T-cell (primary cell): ENCODE results near the gene ZNF764. TPM values are rescaled to one million over a fixed set of nuclear protein-coding genes. Genes with fewer than 3 reads are reported as not detected.
"Not testable (repeated sequence)": the region's sequence is repeated elsewhere in the genome, so short reads cannot be mapped to it uniquely, and the experiment has no call there.

Experiments
- ATAC-seq, 4 experiments: fragments of 200-7000 bp in 3 of 4; fragments of 150-1000 bp in 1 of 4; cut with Tn5 transposase; replicated peaks in 1 of 4; 1 replicate in 3 of 4; 2 replicates in 1 of 4; pipeline ENCODE4 v1.10.0; 2021; ENCODE audit warnings: moderate library complexity in 3 of 4, mild to moderate bottlenecking in 2 of 4, moderate number of reproducible peaks in 1 of 4
- CTCF ChIA-PET, 2 donors: fragments of 300-600 bp; sonication (Branson Sonifier 250); formaldehyde crosslinking; loops; one replicate each; lab custom pipeline; 2022; ENCODE audit warnings: antibody characterized with exemption in 2 of 2; lab: Charles Lee
- POLR2A ChIA-PET, 2 donors: fragments of 300-600 bp; sonication (Branson Sonifier 250); formaldehyde crosslinking; loops; one replicate each; lab custom pipeline; 2022; ENCODE audit warnings: antibody characterized with exemption in 2 of 2; lab: Charles Lee
- DNase-seq, 35 experiments: peaks; one replicate each; pipeline versions ENCODE4 v3.0.0 to v3.0.0-alpha.2; 2013 to 2023
- H3K27ac ChIP-seq: one replicate; pipeline ENCODE4 v1.5.1; 2013; ENCODE audit warnings: low read length
- H3K27me3 ChIP-seq, 2 experiments: replicated peaks in 1 of 2; 1 replicate in 1 of 2; 2 replicates in 1 of 2; pipeline versions ENCODE4 v1.6.1 to v1.7.0; 2013; ENCODE audit warnings: low read length in 1 of 2, mixed read lengths in 1 of 2; ENCODE audit not compliant: control insufficient read depth in 2 of 2, insufficient read depth in 2 of 2; ENCODE audit errors: extremely low read depth in 1 of 2
- H3K36me3 ChIP-seq, 2 donors: 1 replicate in 1 of 2; 2 replicates in 1 of 2; pipeline versions ENCODE4 v1.6.1 to v1.7.0; 2013; ENCODE audit warnings: low read length in 1 of 2; ENCODE audit not compliant: control insufficient read depth in 2 of 2, insufficient read depth in 1 of 2; ENCODE audit errors: extremely low read depth in 1 of 2
- H3K4me1 ChIP-seq, 2 experiments: 1 replicate in 1 of 2; 2 replicates in 1 of 2; pipeline versions ENCODE4 v1.6.1 to v1.7.0; 2013; ENCODE audit warnings: low read length in 2 of 2, mixed read lengths in 1 of 2; ENCODE audit not compliant: insufficient read depth in 2 of 2, control insufficient read depth in 1 of 2; ENCODE audit errors: extremely low read depth in 1 of 2
- H3K4me3 ChIP-seq, 2 donors: 1 replicate in 1 of 2; 2 replicates in 1 of 2; pipeline versions ENCODE4 v1.5.1 to v1.7.0; 2013; ENCODE audit warnings: mild to moderate bottlenecking in 2 of 2, low read length in 1 of 2, moderate library complexity in 1 of 2; ENCODE audit not compliant: control insufficient read depth in 1 of 2; ENCODE audit errors: extremely low read depth in 1 of 2
- H3K9me3 ChIP-seq: 2 replicates; pipeline ENCODE4 v1.7.0; 2013
- H3K27ac Mint-ChIP-seq, 2 donors: one replicate each; pipeline ENCODE4 v1.8.0; 2020 to 2021; ENCODE audit warnings: mild to moderate bottlenecking in 2 of 2, mixed read lengths in 2 of 2
- H3K27me3 Mint-ChIP-seq, 2 donors: one replicate each; pipeline ENCODE4 v1.8.0; 2021 to 2022; ENCODE audit warnings: mixed read lengths in 2 of 2
- H3K36me3 Mint-ChIP-seq: one replicate; pipeline ENCODE4 v1.8.0; 2021; ENCODE audit warnings: mixed read lengths
- H3K4me1 Mint-ChIP-seq, 3 donors: one replicate each; pipeline ENCODE4 v1.8.0; 2020 to 2022; ENCODE audit warnings: mixed read lengths in 3 of 3, mild to moderate bottlenecking in 1 of 3
- H3K4me3 Mint-ChIP-seq, 3 donors: one replicate each; pipeline ENCODE4 v1.8.0; 2020 to 2022; ENCODE audit warnings: mild to moderate bottlenecking in 3 of 3, mixed read lengths in 3 of 3, moderate library complexity in 3 of 3
- H3K9me3 Mint-ChIP-seq, 3 donors: one replicate each; pipeline ENCODE4 v1.8.0; 2020 to 2022; ENCODE audit warnings: mixed read lengths in 3 of 3
- WGBS: methylation state at CpG from one replicate; pipeline ENCODE4 v1.1.5; 2013; ENCODE audit warnings: missing lambda C conversion rate; ENCODE audit not compliant: insufficient coverage; 5-methylcytosine and 5-hydroxymethylcytosine counted together
- total RNA-seq, 35 experiments: library from RNA in 6 of 35; stranded (reverse) in 6 of 35; fragments of 120-200 nt in 1 of 35; gene quantifications; one replicate each; pipeline versions ENCODE4 v1.2.1 to v1.2.4 and lab custom pipeline; 2013 to 2026

ZNF764 gene
- total RNA-seq, 5 donors from 2014 or later (not counting 1 experiment from before 2014, with no cell fraction given): 14.9 to 33.9 (median 27.3) TPM

DNA sequence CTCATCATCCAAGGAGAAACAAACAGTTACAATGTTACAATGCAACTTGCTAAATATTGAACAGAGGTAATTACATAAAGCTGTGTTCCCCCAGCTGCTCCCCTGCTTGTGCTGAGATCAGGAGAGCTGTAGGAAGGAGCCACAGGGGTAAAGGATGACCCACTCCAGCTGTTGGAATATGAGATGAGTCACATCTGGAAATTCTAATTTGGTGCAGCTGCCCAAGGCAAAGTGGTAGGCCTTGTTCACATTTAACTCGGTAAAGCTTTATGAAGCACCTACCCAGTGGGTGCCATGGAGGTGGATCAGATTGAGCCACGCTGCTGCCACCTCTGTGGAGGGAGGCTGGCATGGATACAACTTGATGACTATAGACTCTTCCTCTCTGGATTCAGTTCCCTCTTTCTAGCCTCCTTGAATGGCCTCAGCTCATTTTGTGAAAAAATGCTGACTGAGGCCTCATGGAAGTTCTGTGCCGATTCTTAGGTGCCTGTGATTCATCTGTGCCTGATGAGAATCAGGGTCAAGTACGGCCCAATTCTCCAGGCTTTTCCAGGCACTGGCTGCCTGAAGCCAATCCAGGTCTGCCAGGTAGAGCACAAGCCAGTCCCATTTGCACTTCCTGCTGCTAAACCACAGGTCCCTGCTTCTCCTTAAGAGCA, 44.6 kb upstream of the ZNF764 start:
- H3K27ac ChIP-seq: no peak overlapping the region
- 83% methylated on average over 2 of the region's 4 CpGs for WGBS
- Mint-ChIP-seq H3K36me3 (peaks cover 24% of the 10 kb centered on the region), H3K27ac (no peak overlapping the region), H3K4me3 (no peak overlapping the region), H3K9me3 (no peaks in the 10 kb centered on the region), H3K27me3 (no peaks in the 10 kb centered on the region), H3K4me1 (peaks cover 3 to 12% (median 12%) of the 10 kb centered on the region in 3 donors)
- ATAC-seq (no peak), DNase-seq (no peak)
- ChIA-PET CTCF (interaction anchor here in 1 of 2 donors (0.6 to 1.4 kb wide), 2 partner anchors 9 to 74 kb away, joined by 3 to 5 read pairs; no protein-coding TSS in a partner anchor), POLR2A (interaction anchor here (0.5 to 1.2 kb wide), 5 partner anchors 114 to 496 kb away, joined by 3 to 5 read pairs (median 3); no protein-coding TSS in a partner anchor)
- H3K27me3 ChIP-seq: no peaks in the 10 kb centered on the region
- no peaks in the 10 kb centered on the region for H3K9me3 ChIP-seq
- no peak overlapping the region for H3K4me3 ChIP-seq
- H3K36me3 ChIP-seq: peaks cover 6 to 42% of the 10 kb centered on the region in 2 donors
- H3K4me1 ChIP-seq: peaks cover 0 to 3% of the 10 kb centered on the region in 2 experiments

DNA sequence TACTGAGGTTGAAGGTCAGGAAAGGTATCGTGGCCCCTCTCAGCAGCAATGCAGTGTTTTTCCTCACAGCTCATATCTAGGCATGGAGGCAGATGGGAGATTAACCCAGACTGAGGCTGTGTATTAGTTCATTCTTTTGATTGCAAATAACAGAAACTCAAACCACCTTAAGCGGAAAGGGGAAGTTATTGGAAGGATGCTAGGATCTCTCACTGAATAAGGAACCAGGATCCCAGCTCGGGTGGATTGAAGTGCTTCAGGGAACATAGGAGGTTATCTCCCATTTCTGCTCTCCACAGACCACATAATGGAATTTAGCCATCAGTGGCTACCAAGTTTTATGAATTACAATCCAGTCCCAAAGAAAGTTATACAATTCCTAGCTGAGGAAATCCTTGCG, 43.8 kb upstream of the ZNF764 start:
- peaks cover 0 to 3% of the 10 kb centered on the region in 2 experiments for H3K4me1 ChIP-seq
- Mint-ChIP-seq H3K4me1 (peaks cover 0 to 9% (median 7%) of the 10 kb centered on the region in 3 donors), H3K36me3 (peaks cover 24% of the 10 kb centered on the region), H3K27ac (no peak overlapping the region), H3K27me3 (no peaks in the 10 kb centered on the region), H3K4me3 (no peak overlapping the region), H3K9me3 (no peaks in the 10 kb centered on the region)
- ATAC-seq (no peak), DNase-seq (no peak)
- CTCF ChIA-PET: interaction anchor here in 1 of 2 donors (1.4 kb wide), 1 partner anchor 8 kb away, joined by 5 read pairs; no protein-coding TSS in a partner anchor
- H3K4me3 ChIP-seq: no peak overlapping the region
- 100% methylated on average over 1 of the region's 4 CpGs for WGBS
- H3K27ac ChIP-seq: no peak overlapping the region
- POLR2A ChIA-PET: interaction anchor here in 1 of 2 donors (0.6 kb wide), 1 partner anchor 141 kb away, joined by 3 read pairs; no protein-coding TSS in a partner anchor
- no peaks in the 10 kb centered on the region for H3K27me3 ChIP-seq
- H3K9me3 ChIP-seq: no peaks in the 10 kb centered on the region
- peaks cover 0 to 38% of the 10 kb centered on the region in 2 donors for H3K36me3 ChIP-seq

DNA sequence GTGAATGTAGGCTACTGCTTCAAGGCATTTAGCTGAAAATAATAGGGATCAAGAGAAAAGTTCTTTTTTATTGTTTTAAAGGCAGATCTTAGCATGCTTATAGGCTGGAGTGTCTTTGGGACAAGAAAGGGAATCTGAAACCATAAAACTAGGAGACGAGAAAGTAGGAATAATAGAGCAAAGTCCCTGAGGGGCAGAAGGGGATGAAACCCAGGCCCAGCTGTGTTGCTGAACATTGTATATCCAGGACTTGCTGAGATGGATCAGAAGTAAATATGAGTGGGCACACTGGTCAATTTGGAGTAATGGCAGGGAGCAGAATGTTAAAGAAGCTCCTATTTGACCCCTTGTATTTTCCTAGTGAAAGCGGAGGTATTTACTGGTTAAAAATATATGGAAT, 42.8 kb upstream of the ZNF764 start:
- ChIA-PET CTCF (interaction anchor here (0.5 to 1.2 kb wide), 3 partner anchors 67 to 539 kb away, joined by 3 to 4 read pairs (median 3); no protein-coding TSS in a partner anchor), POLR2A (no interaction called here)
- H3K9me3 ChIP-seq: no peaks in the 10 kb centered on the region
- peaks cover 0 to 3% of the 10 kb centered on the region in 2 experiments for H3K4me1 ChIP-seq
- no peak for DNase-seq
- Mint-ChIP-seq H3K36me3 (peaks cover 19% of the 10 kb centered on the region), H3K27ac (no peak overlapping the region), H3K4me3 (no peak overlapping the region), H3K27me3 (no peaks in the 10 kb centered on the region), H3K4me1 (peaks cover 0 to 4% (median 0%) of the 10 kb centered on the region in 3 donors), H3K9me3 (no peaks in the 10 kb centered on the region)
- 89% methylated on average over 1 of the region's 2 CpGs for WGBS
- no peak overlapping the region for H3K4me3 ChIP-seq
- no peaks in the 10 kb centered on the region for H3K27me3 ChIP-seq
- no peak overlapping the region for H3K27ac ChIP-seq
- no peak for ATAC-seq
- H3K36me3 ChIP-seq: peaks cover 0 to 34% of the 10 kb centered on the region in 2 donors

DNA sequence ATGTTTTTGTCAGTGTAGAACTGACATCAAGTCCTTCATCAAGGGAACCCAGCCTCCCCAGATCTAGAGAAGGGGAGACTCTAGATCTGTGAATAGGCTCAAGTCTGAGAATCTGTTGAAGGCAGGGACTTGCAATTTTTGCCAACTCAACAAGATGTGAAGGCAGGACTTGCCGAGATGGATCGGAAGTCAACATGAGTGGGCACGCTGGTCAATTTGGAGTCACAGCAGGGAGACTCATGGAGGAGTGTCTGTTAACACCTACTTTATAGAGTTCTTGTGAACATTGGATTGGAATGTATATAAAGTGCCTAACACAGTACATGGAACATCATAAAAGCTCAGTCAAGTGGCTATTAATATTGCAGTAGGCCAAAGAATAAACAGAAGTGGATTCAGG, 42.0 kb upstream of the ZNF764 start:
- CTCF ChIA-PET: interaction anchor here (0.5 to 1.2 kb wide), 2 partner anchors 66 to 152 kb away, joined by 3 to 4 read pairs; no protein-coding TSS in a partner anchor
- Mint-ChIP-seq H3K36me3 (peaks cover 16% of the 10 kb centered on the region), H3K9me3 (no peaks in the 10 kb centered on the region), H3K4me1 (peaks cover 0 to 4% (median 0%) of the 10 kb centered on the region in 3 donors), H3K27ac (no peak overlapping the region), H3K4me3 (no peak overlapping the region), H3K27me3 (no peaks in the 10 kb centered on the region)
- H3K4me3 ChIP-seq: no peak overlapping the region
- no peaks in the 10 kb centered on the region for H3K9me3 ChIP-seq
- H3K36me3 ChIP-seq: peaks cover 0 to 32% of the 10 kb centered on the region in 2 donors
- no peak for ATAC-seq
- 92% methylated on average over 3 of the region's 3 CpGs for WGBS
- no peak overlapping the region for H3K27ac ChIP-seq
- no peak for DNase-seq
- POLR2A ChIA-PET: no interaction called here
- peaks cover 0 to 3% of the 10 kb centered on the region in 2 experiments for H3K4me1 ChIP-seq
- H3K27me3 ChIP-seq: no peaks in the 10 kb centered on the region

DNA sequence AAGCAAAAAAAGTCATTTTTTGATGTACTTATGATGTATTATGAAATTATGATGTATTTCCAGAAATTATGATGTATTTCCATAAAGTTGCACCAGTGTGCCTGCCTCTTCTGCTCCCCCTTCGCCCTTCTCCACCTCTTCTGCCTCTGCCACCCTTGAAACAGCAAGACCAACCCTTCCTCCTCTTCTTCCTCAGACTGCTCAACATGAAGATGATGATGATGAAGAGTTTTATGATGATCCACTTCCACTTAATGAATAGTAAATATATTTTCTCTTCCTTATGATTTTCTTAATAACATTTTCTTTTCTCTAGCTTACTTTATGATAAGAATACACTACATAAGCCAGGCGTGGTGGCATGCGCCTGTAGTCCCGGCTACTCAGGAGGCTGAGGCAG, 34.7 kb upstream of the ZNF764 start:
- no peaks in the 10 kb centered on the region for H3K27me3 ChIP-seq
- H3K4me1 Mint-ChIP-seq: peaks cover 0 to 1% (median 0%) of the 10 kb centered on the region in 3 donors
- H3K27ac Mint-ChIP-seq: no peak overlapping the region
- no peak overlapping the region for H3K27ac ChIP-seq
- H3K4me3 Mint-ChIP-seq: no peak overlapping the region
- ATAC-seq (no peak), DNase-seq (no peak)
- no CpG with 5 or more reads among the region's 4 CpGs for WGBS
- H3K4me1 ChIP-seq: no peaks in the 10 kb centered on the region
- POLR2A ChIA-PET: interaction anchor here (0.5 to 0.7 kb wide), 5 partner anchors 13 to 126 kb away, joined by 5 to 10 read pairs (median 7); no protein-coding TSS in a partner anchor
- H3K36me3 ChIP-seq: no peaks in the 10 kb centered on the region
- no peaks in the 10 kb centered on the region for H3K9me3 ChIP-seq
- no peaks in the 10 kb centered on the region for H3K9me3 Mint-ChIP-seq
- no peak overlapping the region for H3K4me3 ChIP-seq
- H3K36me3 Mint-ChIP-seq: no peaks in the 10 kb centered on the region
- H3K27me3 Mint-ChIP-seq: no peaks in the 10 kb centered on the region
- CTCF ChIA-PET: interaction anchor here in 1 of 2 donors (0.6 to 1.7 kb wide), 3 partner anchors 10 to 163 kb away, joined by 5 to 6 read pairs (median 6); partner anchors contain the start of gene DCTPP1

DNA sequence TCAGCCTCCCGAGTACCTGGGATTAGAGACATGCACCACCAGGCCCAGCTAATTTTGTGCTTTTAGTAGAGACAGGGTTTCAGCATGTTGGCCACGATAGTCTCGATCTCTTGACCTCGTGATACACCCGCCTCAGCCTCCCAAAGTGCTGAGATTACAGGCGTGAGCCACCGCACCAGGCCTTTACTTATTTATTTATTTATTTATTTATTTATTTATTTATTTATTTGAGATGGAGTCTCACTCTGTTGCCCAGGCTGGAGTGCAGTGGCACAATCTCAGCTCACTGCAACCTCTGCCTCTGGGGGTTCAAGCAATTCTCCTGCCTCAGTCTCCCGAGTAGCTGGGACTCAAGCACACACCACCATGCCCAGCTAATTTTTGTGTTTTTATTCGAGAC, 32.7 kb upstream of the ZNF764 start:
- ATAC-seq, H3K36me3 Mint-ChIP-seq, H3K9me3 ChIP-seq, H3K36me3 ChIP-seq, POLR2A ChIA-PET, H3K9me3 Mint-ChIP-seq, DNase-seq, H3K27ac Mint-ChIP-seq, H3K27ac ChIP-seq, H3K4me1 ChIP-seq, H3K4me3 Mint-ChIP-seq, H3K4me3 ChIP-seq, CTCF ChIA-PET, H3K27me3 Mint-ChIP-seq, H3K27me3 ChIP-seq: not testable (repeated sequence)
- peaks cover 4 to 12% (median 8%) of the 10 kb centered on the region in 3 donors for H3K4me1 Mint-ChIP-seq
- WGBS: 100% methylated on average over 3 of the region's 9 CpGs
